Fibroblast of peridontal ligament (primary cell): ENCODE measurements around the gene PLEKHH1.

ENCODE experiments used
- DNase-seq: peaks from one replicate; pipeline ENCODE4 v3.0.0-alpha.2; 2010; ENCODE audit errors: extremely low read depth

The PLEKHH1 gene

GRCh38 chr14:67532998-67533753 lies at the start of gene PLEKHH1:
TSS of gene PLEKHH1 (plus strand) at chr14:67533290. CDS start at chr14:67541868, 8,578 bp downstream.
- DNase-seq = peak; percentile 43

GRCh38 chr14:67483579-67484285 lies 49.4 kb upstream of the PLEKHH1 start:
- no peak for DNase-seq

- peak; percentile 5 for DNase-seq
Observed at GRCh38 chr14:67485501-67486095, 47.5 kb upstream of the PLEKHH1 start.

- no peak for DNase-seq
Observed at GRCh38 chr14:67486890-67487289, 46.2 kb upstream of the PLEKHH1 start.

- DNase-seq = no peak
Observed at GRCh38 chr14:67487332-67487731, 45.8 kb upstream of the PLEKHH1 start.

GRCh38 chr14:67487937-67488893 lies 44.9 kb upstream of the PLEKHH1 start, which contains the start of gene TMEM229B:
TSS of gene TMEM229B (minus strand) at chr14:67488721. CDS start at chr14:67473923, 14,798 bp downstream.
- peak; percentile 27 for DNase-seq

GRCh38 chr14:67490196-67490595 lies 42.9 kb upstream of the PLEKHH1 start:
- DNase-seq = no peak

- DNase-seq = no peak
Observed at GRCh38 chr14:67491285-67491684, 41.8 kb upstream of the PLEKHH1 start.

GRCh38 chr14:67491741-67492507 lies 41.2 kb upstream of the PLEKHH1 start:
- DNase-seq = no peak

- no peak for DNase-seq
Observed at GRCh38 chr14:67492538-67492937, 40.6 kb upstream of the PLEKHH1 start.

- no peak for DNase-seq
Observed at GRCh38 chr14:67493092-67493717, 39.9 kb upstream of the PLEKHH1 start.

GRCh38 chr14:67495827-67496226 lies 37.3 kb upstream of the PLEKHH1 start:
- DNase-seq = no peak

GRCh38 chr14:67497216-67497615 lies 35.9 kb upstream of the PLEKHH1 start:
- DNase-seq = no peak

GRCh38 chr14:67497716-67498115 lies 35.4 kb upstream of the PLEKHH1 start:
- no peak for DNase-seq

GRCh38 chr14:67500981-67501380 lies 32.1 kb upstream of the PLEKHH1 start:
- no peak for DNase-seq

- no peak for DNase-seq
Observed at GRCh38 chr14:67501670-67502069, 31.4 kb upstream of the PLEKHH1 start.

- DNase-seq = no peak
Observed at GRCh38 chr14:67502867-67503266, 30.2 kb upstream of the PLEKHH1 start.

- DNase-seq = no peak
Observed at GRCh38 chr14:67503331-67503730, 29.8 kb upstream of the PLEKHH1 start.

GRCh38 chr14:67505254-67505653 lies 27.8 kb upstream of the PLEKHH1 start:
- no peak for DNase-seq

GRCh38 chr14:67508956-67509355 lies 24.1 kb upstream of the PLEKHH1 start:
- no peak for DNase-seq
